CD4-positive, alpha-beta T cell (primary cell): ENCODE data around the gene GTF2IRD1. TPM values are rescaled to one million over a fixed set of nuclear protein-coding genes. Genes with fewer than 3 reads are reported as not detected.
"Not testable (repeated sequence)": the region's sequence is repeated elsewhere in the genome, so short reads cannot be mapped to it uniquely, and the experiment has no call there.

ENCODE experiments used
- ATAC-seq: fragments of 200-7000 bp; cut with Tn5 transposase; one replicate; pipeline ENCODE4 v1.10.0; 2022; ENCODE audit warnings: mild to moderate bottlenecking; ENCODE audit not compliant: poor library complexity
- CTCF ChIA-PET: fragments of 350-600 bp; sonication (Branson Sonifier 250); formaldehyde crosslinking; loops from one replicate; lab custom pipeline; 2021; ENCODE audit warnings: antibody characterized with exemption, inconsistent platforms; lab: Charles Lee
- POLR2A ChIA-PET: fragments of 350-600 bp; sonication (Branson Sonifier 250); formaldehyde crosslinking; loops from one replicate; lab custom pipeline; 2021; ENCODE audit warnings: antibody characterized with exemption, inconsistent platforms; lab: Charles Lee
- DNase-seq, 14 experiments: peaks; one replicate each; pipeline ENCODE4 v3.0.0-alpha.2; 2013 to 2020; ENCODE audit warnings: mixed read lengths in 2 of 14
- H3K27ac ChIP-seq, 2 donors: one replicate each; pipeline versions ENCODE4 v1.5.1 to v1.7.0; 2013; ENCODE audit warnings: low read length in 2 of 2, low read depth in 1 of 2, mild to moderate bottlenecking in 1 of 2
- H3K27me3 ChIP-seq, 2 experiments: 1 replicate in 1 of 2; 2 replicates in 1 of 2; pipeline versions ENCODE4 v1.6.1 to v1.7.0; 2013; ENCODE audit warnings: low read length in 2 of 2, control low read depth in 1 of 2, mild to moderate bottlenecking in 1 of 2, moderate library complexity in 1 of 2; ENCODE audit not compliant: insufficient read depth in 2 of 2, control insufficient read depth in 1 of 2
- H3K36me3 ChIP-seq: one replicate; pipeline ENCODE4 v1.6.1; 2013; ENCODE audit warnings: low read length, control low read depth; ENCODE audit not compliant: insufficient read depth
- H3K4me1 ChIP-seq: one replicate; pipeline ENCODE4 v1.6.1; 2013; ENCODE audit warnings: low read length, control low read depth; ENCODE audit not compliant: insufficient read depth
- H3K4me3 ChIP-seq: one replicate; pipeline ENCODE4 v1.5.1; 2013; ENCODE audit warnings: mild to moderate bottlenecking, low read length, moderate library complexity
- H3K9me3 ChIP-seq, 2 experiments: 1 replicate in 1 of 2; 2 replicates in 1 of 2; pipeline versions ENCODE4 v1.6.1 to v1.7.0; 2013; ENCODE audit warnings: low read length in 2 of 2, mild to moderate bottlenecking in 2 of 2, control low read depth in 1 of 2, moderate library complexity in 1 of 2; ENCODE audit not compliant: control insufficient read depth in 1 of 2, insufficient read depth in 1 of 2
- H3K27ac Mint-ChIP-seq: one replicate; pipeline ENCODE4 v1.8.0; 2020; ENCODE audit warnings: mixed read lengths
- H3K27me3 Mint-ChIP-seq: one replicate; pipeline ENCODE4 v1.8.0; 2021; ENCODE audit warnings: mixed read lengths
- H3K36me3 Mint-ChIP-seq: one replicate; pipeline ENCODE4 v1.8.0; 2021; ENCODE audit warnings: low read depth, mixed read lengths
- H3K4me1 Mint-ChIP-seq: one replicate; pipeline ENCODE4 v1.8.0; 2021; ENCODE audit warnings: low read depth, mixed read lengths
- H3K4me3 Mint-ChIP-seq: one replicate; pipeline ENCODE4 v1.8.0; 2020; ENCODE audit warnings: mild to moderate bottlenecking, mixed read lengths
- H3K9me3 Mint-ChIP-seq: one replicate; pipeline ENCODE4 v1.8.0; 2020; ENCODE audit warnings: mixed read lengths
- CTCF ChIP-seq: fragments of 200-600 bp; IDR thresholded peaks from one replicate; pipeline ENCODE4 v1.8.0; 2022; ENCODE audit warnings: antibody characterized with exemption, mild to moderate bottlenecking
- intact Hi-C, 2 experiments: fragments of 100-400 bp; cut with DNase I in 1 of 2; cut with micrococcal nuclease in 1 of 2; formaldehyde crosslinking; loops; one replicate each; pipeline versions ENCODE4 v1.15.1 to v1.9.0; 2023 to 2025; cut with DNase I, micrococcal nuclease
- total RNA-seq, 174 experiments: library from RNA in 2 of 174; stranded (reverse) in 2 of 174; gene quantifications; one replicate each; pipeline ENCODE4 v1.2.3 and lab custom pipeline; 2021 to 2026

Gene GTF2IRD1
- total RNA-seq, 2 experiments from 2014 or later, result 0.74 to 1.2 TPM

GRCh38 chr7:74506325-74506724 is 52.6 kb downstream of the GTF2IRD1 start:
- CTCF ChIA-PET, result interaction anchor here (0.6 kb wide), 1 partner anchor 491 kb away, joined by 6 read pairs; no protein-coding TSS in a partner anchor
- no peak overlapping the region for H3K4me3 Mint-ChIP-seq
- Histone ChIP-seq H3K36me3 (no peaks in the 10 kb centered on the region), H3K27me3 (no peaks in the 10 kb centered on the region), H3K4me1 (no peaks in the 10 kb centered on the region), H3K9me3 (no peaks in the 10 kb centered on the region), H3K4me3 (no peak overlapping the region), H3K27ac (no peak overlapping the region)
- no peaks in the 10 kb centered on the region for H3K4me1 Mint-ChIP-seq
- H3K9me3 Mint-ChIP-seq, result no peaks in the 10 kb centered on the region
- no peak for ATAC-seq
- H3K27me3 Mint-ChIP-seq, result no peaks in the 10 kb centered on the region
- no peak for TF ChIP-seq CTCF
- H3K36me3 Mint-ChIP-seq, result no peaks in the 10 kb centered on the region
- intact Hi-C loops, result no loop called here
- POLR2A ChIA-PET, result no interaction called here
- no peak overlapping the region for H3K27ac Mint-ChIP-seq
- no peak for DNase-seq

- no peaks in the 10 kb centered on the region for H3K27me3 Mint-ChIP-seq
- H3K27ac Mint-ChIP-seq, result no peak overlapping the region
- no peak for TF ChIP-seq CTCF
- no peak overlapping the region for H3K4me3 Mint-ChIP-seq
- Histone ChIP-seq H3K9me3 (no peaks in the 10 kb centered on the region), H3K4me1 (no peaks in the 10 kb centered on the region), H3K36me3 (no peaks in the 10 kb centered on the region), H3K27me3 (no peaks in the 10 kb centered on the region), H3K4me3 (no peak overlapping the region), H3K27ac (no peak overlapping the region)
- ChIA-PET POLR2A (no interaction called here), CTCF (no interaction called here)
- H3K9me3 Mint-ChIP-seq, result no peaks in the 10 kb centered on the region
- intact Hi-C loops, result no loop called here
- no peaks in the 10 kb centered on the region for H3K4me1 Mint-ChIP-seq
- no peaks in the 10 kb centered on the region for H3K36me3 Mint-ChIP-seq
- ATAC-seq (no peak), DNase-seq (no peak)
These were observed 54.0 kb downstream of the GTF2IRD1 start for GRCh38 chr7:74507538-74508319.

- POLR2A ChIA-PET, H3K9me3 ChIP-seq, intact Hi-C loops, CTCF ChIA-PET, H3K36me3 ChIP-seq, H3K9me3 Mint-ChIP-seq, H3K27ac ChIP-seq, H3K36me3 Mint-ChIP-seq, H3K27me3 Mint-ChIP-seq, H3K27ac Mint-ChIP-seq, H3K4me3 Mint-ChIP-seq, H3K27me3 ChIP-seq, DNase-seq, H3K4me1 Mint-ChIP-seq, ATAC-seq, H3K4me3 ChIP-seq, H3K4me1 ChIP-seq: not testable (repeated sequence)
These were observed 55.7 kb downstream of the GTF2IRD1 start for GRCh38 chr7:74509453-74509852.

GRCh38 chr7:74511345-74511744 is 57.6 kb downstream of the GTF2IRD1 start:
- no peak for DNase-seq
- H3K27ac Mint-ChIP-seq, result no peak overlapping the region
- H3K27me3 ChIP-seq, result no peaks in the 10 kb centered on the region
- no peaks in the 10 kb centered on the region for H3K27me3 Mint-ChIP-seq
- H3K27ac ChIP-seq, result no peak overlapping the region
- no peaks in the 10 kb centered on the region for H3K36me3 Mint-ChIP-seq
- no peak for ATAC-seq
- ChIA-PET CTCF (no interaction called here), POLR2A (no interaction called here)
- H3K4me1 ChIP-seq, result no peaks in the 10 kb centered on the region
- no peaks in the 10 kb centered on the region for H3K36me3 ChIP-seq
- intact Hi-C loops, result no loop called here
- H3K4me3 ChIP-seq, result no peak overlapping the region
- no peaks in the 10 kb centered on the region for H3K9me3 ChIP-seq
- TF ChIP-seq CTCF, result no peak
- no peaks in the 10 kb centered on the region for H3K4me1 Mint-ChIP-seq
- H3K4me3 Mint-ChIP-seq, result no peak overlapping the region
- no peaks in the 10 kb centered on the region for H3K9me3 Mint-ChIP-seq
